Endodermal cell (in vitro differentiated cells): ENCODE data around the gene ASPHD1. TPM values are rescaled to one million over a fixed set of nuclear protein-coding genes. Genes with fewer than 3 reads are reported as not detected.
A peak's percentile ranks its signal among the peaks of the same experiment; 100 is the strongest.

Experiments
- DNase-seq: peaks from one replicate; pipeline ENCODE4 v3.0.0-alpha.2; 2017
- H3K27ac ChIP-seq: 2 replicates; pipeline ENCODE4 v1.5.1; 2013; ENCODE audit warnings: mild to moderate bottlenecking, low read depth, low read length, moderate library complexity
- H3K27me3 ChIP-seq: 2 replicates; pipeline ENCODE4 v1.6.1; 2013; ENCODE audit warnings: mild to moderate bottlenecking, low read length, moderate library complexity; ENCODE audit not compliant: insufficient read depth, control insufficient read depth, poor library complexity, severe bottlenecking
- H3K36me3 ChIP-seq: 2 replicates; pipeline ENCODE4 v1.7.0; 2013; ENCODE audit warnings: mild to moderate bottlenecking, low read length, moderate library complexity; ENCODE audit not compliant: control insufficient read depth, insufficient read depth
- H3K4me1 ChIP-seq: one replicate; pipeline ENCODE4 v1.7.0; 2013; ENCODE audit warnings: low read length; ENCODE audit not compliant: control insufficient read depth, insufficient read depth
- H3K4me3 ChIP-seq: 2 replicates; pipeline ENCODE4 v1.5.1; 2013; ENCODE audit warnings: mild to moderate bottlenecking, low read length, moderate library complexity
- H3K9ac ChIP-seq: 2 replicates; pipeline ENCODE4 v1.6.1; 2013; ENCODE audit warnings: mild to moderate bottlenecking, low read length, moderate library complexity; ENCODE audit not compliant: poor library complexity, severe bottlenecking; ENCODE audit errors: extremely low read depth
- H3K9me3 ChIP-seq: 2 replicates; pipeline ENCODE4 v1.6.1; 2013; ENCODE audit warnings: mild to moderate bottlenecking, low read length, moderate library complexity; ENCODE audit not compliant: control insufficient read depth
- H3K27ac Mint-ChIP-seq: 2 replicates; pipeline ENCODE4 v1.8.0; 2020; ENCODE audit warnings: mixed read lengths
- H3K27me3 Mint-ChIP-seq: 2 replicates; pipeline ENCODE4 v1.8.0; 2021; ENCODE audit warnings: mild to moderate bottlenecking, mixed read lengths; ENCODE audit not compliant: insufficient read depth
- H3K36me3 Mint-ChIP-seq: 2 replicates; pipeline ENCODE4 v1.8.0; 2020; ENCODE audit warnings: low read depth, mixed read lengths
- H3K4me1 Mint-ChIP-seq: 2 replicates; pipeline ENCODE4 v1.8.0; 2020; ENCODE audit warnings: mixed read lengths
- H3K4me3 Mint-ChIP-seq: 2 replicates; pipeline ENCODE4 v1.8.0; 2020; ENCODE audit warnings: mild to moderate bottlenecking, moderate library complexity, mixed read lengths
- H3K9me3 Mint-ChIP-seq: 2 replicates; pipeline ENCODE4 v1.8.0; 2020; ENCODE audit warnings: mild to moderate bottlenecking, mixed read lengths
- CTCF ChIP-seq: fragments of 200-600 bp; sonication (generic); conservative IDR thresholded peaks from 2 replicates; pipeline ENCODE4 v1.5.0; 2021; ENCODE audit warnings: antibody characterized with exemption, mild to moderate bottlenecking
- WGBS, 2 experiments: methylation state at CpG; one replicate each; pipeline versions ENCODE4 v1.1.5 to v1.1.7; 2013; ENCODE audit warnings: missing lambda C conversion rate in 2 of 2, mixed read lengths in 1 of 2; ENCODE audit not compliant: insufficient coverage in 1 of 2, insufficient read length in 1 of 2; 5-methylcytosine and 5-hydroxymethylcytosine counted together
- long read RNA-seq, 4 experiments: library from polyadenylated mRNA in 2 of 4; library from RNA in 1 of 4; library from capped mRNA in 1 of 4; stranded (forward) in 3 of 4; unstranded in 1 of 4; transcript quantifications; one replicate each; pipeline ENCODE4 v2.0.0, GENCODE V29; 2020 to 2021; ENCODE audit warnings: inconsistent platforms in 1 of 4
- polyA plus RNA-seq, 2 experiments: library from polyadenylated mRNA; stranded (reverse); fragments of 50-300 nt; gene quantifications; one replicate each; pipeline ENCODE4 v1.2.3, GENCODE V29; 2013
- total RNA-seq, 2 donors: library from RNA; stranded (reverse); fragmentation: NEBNext Ultra II Directional in 1 of 2; extraction: Animal tissue kit (Norgen Biotek cat#: 25700) in 1 of 2; gene quantifications; 2 replicates in 1 of 2; 3 replicates in 1 of 2; pipeline ENCODE4 v1.2.1, GENCODE V29; 2021

Gene ASPHD1, protein sequence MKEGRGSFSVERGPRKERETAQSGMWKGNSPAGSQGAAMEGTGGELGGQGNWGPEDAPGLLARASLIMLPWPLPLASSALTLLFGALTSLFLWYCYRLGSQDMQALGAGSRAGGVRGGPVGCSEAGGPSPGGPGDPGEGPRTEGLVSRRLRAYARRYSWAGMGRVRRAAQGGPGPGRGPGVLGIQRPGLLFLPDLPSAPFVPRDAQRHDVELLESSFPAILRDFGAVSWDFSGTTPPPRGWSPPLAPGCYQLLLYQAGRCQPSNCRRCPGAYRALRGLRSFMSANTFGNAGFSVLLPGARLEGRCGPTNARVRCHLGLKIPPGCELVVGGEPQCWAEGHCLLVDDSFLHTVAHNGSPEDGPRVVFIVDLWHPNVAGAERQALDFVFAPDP
- total RNA-seq: 1 to 10 TPM; 6.1 to 8.7 TPM
- polyA plus RNA-seq (2013, experiment 1 of 2): 3.0 TPM
- 3.2 TPM for polyA plus RNA-seq (2013, experiment 2 of 2)
- long read RNA-seq, experiment 1: 0 reads
- long read RNA-seq, experiment 2, partial matches to known transcripts: 0 of 6 reads
- long read RNA-seq, experiment 2, other reads (novel, unspliced or antisense): 2 of 6 reads
- long read RNA-seq, experiment 3, partial matches to known transcripts: 0 of 2 reads
- long read RNA-seq, experiment 3, other reads (novel, unspliced or antisense): 2 of 2 reads
- long read RNA-seq, experiment 4, partial matches to known transcripts: 0 of 9 reads
- long read RNA-seq, experiment 4, other reads (novel, unspliced or antisense): 1 of 9 reads

DNA sequence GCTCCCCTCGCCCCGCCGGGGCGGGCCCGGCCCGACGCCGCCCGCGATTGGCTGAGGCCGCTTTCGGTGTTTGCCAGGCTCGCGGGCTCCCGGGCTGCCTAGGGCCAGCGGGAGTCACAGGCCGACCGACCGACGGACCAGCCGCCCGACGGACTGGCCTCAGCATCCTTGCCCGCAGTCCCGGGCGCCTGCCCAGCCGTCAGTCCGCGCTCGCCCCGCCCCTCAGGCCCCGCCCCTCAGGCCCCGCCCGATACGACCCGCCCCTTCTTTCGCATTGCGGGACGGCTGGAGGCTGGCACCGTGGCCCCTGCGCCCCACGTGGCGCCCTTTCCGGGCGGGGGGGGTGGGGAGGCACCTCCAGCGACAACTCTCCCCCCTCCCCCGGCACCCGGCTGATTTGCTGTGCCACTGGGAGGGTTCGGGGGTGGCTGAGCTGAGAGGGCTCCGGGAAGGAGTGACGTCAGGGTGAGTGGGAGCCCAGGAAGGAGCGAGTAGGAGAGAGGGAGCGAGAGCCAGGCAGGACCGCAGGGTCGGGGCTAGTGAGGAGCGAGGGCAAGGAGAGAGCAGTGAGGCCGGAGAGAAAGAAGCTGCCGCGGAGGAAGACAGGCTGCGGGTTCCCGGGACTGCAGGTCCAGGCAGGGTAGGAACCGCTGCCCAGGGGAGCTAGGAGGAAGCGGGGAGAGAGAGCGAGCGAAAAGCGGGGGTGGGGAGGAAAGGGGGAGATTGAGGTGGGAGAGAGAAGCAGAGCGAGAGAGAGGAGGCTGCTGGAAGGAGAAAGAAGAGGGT, at the start of gene ASPHD1:
TSS of gene ASPHD1 (plus strand) at position 387 of the 786 bp plus-strand sequence. CDS start 484 bp downstream, outside the sequence.
- no peak within 1 kb of the TSS for H3K27ac ChIP-seq
- Mint-ChIP-seq H3K4me3 (peak within 1 kb of the TSS; percentile 73), H3K27ac (peak within 1 kb of the TSS; percentile 91), H3K36me3 (peaks cover 7% of the 10 kb centered on the region), H3K9me3 (no peaks in the 10 kb centered on the region), H3K4me1 (peaks cover 18% of the 10 kb centered on the region), H3K27me3 (no peaks in the 10 kb centered on the region)
- DNase-seq: peak; percentile 95
- no peaks in the 10 kb centered on the region for H3K27me3 ChIP-seq
- peak within 1 kb of the TSS; percentile 90 for H3K4me3 ChIP-seq
- peaks cover 5% of the 10 kb centered on the region for H3K36me3 ChIP-seq
- H3K9ac ChIP-seq: peak within 1 kb of the TSS; percentile 63
- WGBS, 2 experiments: 2 to 3% methylated on average over 39 to 65 of the region's 67 CpGs
- no peaks in the 10 kb centered on the region for H3K9me3 ChIP-seq
- no peak for TF ChIP-seq CTCF
- no peaks in the 10 kb centered on the region for H3K4me1 ChIP-seq

- Mint-ChIP-seq H3K9me3 (no peaks in the 10 kb centered on the region), H3K27ac (no peak overlapping the region), H3K4me1 (peaks cover 7% of the 10 kb centered on the region), H3K27me3 (no peaks in the 10 kb centered on the region), H3K4me3 (no peak overlapping the region), H3K36me3 (no peaks in the 10 kb centered on the region)
- Histone ChIP-seq H3K27ac (no peak overlapping the region), H3K36me3 (no peaks in the 10 kb centered on the region), H3K9ac (no peak overlapping the region), H3K4me3 (no peak overlapping the region), H3K4me1 (peaks cover 4% of the 10 kb centered on the region), H3K27me3 (no peaks in the 10 kb centered on the region), H3K9me3 (no peaks in the 10 kb centered on the region)
- WGBS, 2 experiments: 100% methylated on average over 3 of the region's 3 CpGs; no CpG with 5 or more reads in 1 of the 2 experiments
- no peak for DNase-seq
- no peak for TF ChIP-seq CTCF
Measured at GRCh38 chr16:29850998-29851397, 49.3 kb upstream of the ASPHD1 start.

GRCh38 chr16:29852654-29853053, 47.6 kb upstream of the ASPHD1 start:
- H3K4me1 ChIP-seq: peaks cover 4% of the 10 kb centered on the region
- H3K36me3 Mint-ChIP-seq: no peaks in the 10 kb centered on the region
- no peaks in the 10 kb centered on the region for H3K27me3 ChIP-seq
- H3K36me3 ChIP-seq: no peaks in the 10 kb centered on the region
- no peaks in the 10 kb centered on the region for H3K9me3 Mint-ChIP-seq
- 91 to 97% methylated on average over 5 of the region's 7 CpGs for WGBS, 2 experiments
- no peak for TF ChIP-seq CTCF
- no peak overlapping the region for H3K4me3 Mint-ChIP-seq
- no peak overlapping the region for H3K9ac ChIP-seq
- H3K9me3 ChIP-seq: no peaks in the 10 kb centered on the region
- H3K27ac Mint-ChIP-seq: no peak overlapping the region
- H3K27ac ChIP-seq: no peak overlapping the region
- DNase-seq: no peak
- no peak overlapping the region for H3K4me3 ChIP-seq
- peaks cover 7% of the 10 kb centered on the region for H3K4me1 Mint-ChIP-seq
- H3K27me3 Mint-ChIP-seq: no peaks in the 10 kb centered on the region
